SK-N-SH treated with all-trans-retinoic acid at 6 μM for 48 hours (cell line): ENCODE data around the gene ARID1B.

ENCODE experiments used
- ATAC-seq: fragments of 200-7000 bp; cut with Tn5 transposase; 3 replicates; pipeline ENCODE4 v1.9.1; 2020; ENCODE audit warnings: mild to moderate bottlenecking, moderate library complexity
- ARNTL ChIP-seq: fragments of 450-650 bp; formaldehyde crosslinking; IDR thresholded peaks from 2 replicates; pipeline ENCODE4 v1.5.0; 2020; ENCODE audit warnings: low read depth, mild to moderate bottlenecking, moderate library complexity, borderline replicate concordance
- BACH2 ChIP-seq: fragments of 250-450 bp; sonication (Bioruptor Pico); IDR thresholded peaks from 2 replicates; pipeline ENCODE4 v1.9.0; 2021; ENCODE audit warnings: mild to moderate bottlenecking, borderline replicate concordance
- CSDC2 ChIP-seq: fragments of 250-450 bp; sonication (Bioruptor Pico); IDR thresholded peaks from 2 replicates; pipeline ENCODE4 v1.5.0; 2020; ENCODE audit warnings: mild to moderate bottlenecking, moderate library complexity
- ESRRG ChIP-seq: fragments of 250-450 bp; sonication (Bioruptor Pico); IDR thresholded peaks from 2 replicates; pipeline ENCODE4 v1.6.1; 2021; ENCODE audit warnings: mild to moderate bottlenecking
- GLIS3 ChIP-seq: fragments of 250-450 bp; sonication (Bioruptor Pico); IDR thresholded peaks from 2 replicates; pipeline ENCODE4 v1.5.0; 2020; ENCODE audit warnings: mild to moderate bottlenecking, moderate library complexity
- ISL1 ChIP-seq: fragments of 250-450 bp; sonication (Bioruptor Pico); IDR thresholded peaks from 2 replicates; pipeline ENCODE4 v2.1.2; 2022; ENCODE audit warnings: mild to moderate bottlenecking, moderate library complexity
- OSR1 ChIP-seq: fragments of 250-450 bp; sonication (Bioruptor Pico); IDR thresholded peaks from 2 replicates; pipeline ENCODE4 v1.8.0; 2022; ENCODE audit warnings: moderate library complexity, mild to moderate bottlenecking, inconsistent platforms
- PPARA ChIP-seq: fragments of 250-450 bp; sonication (Bioruptor Pico); IDR thresholded peaks from 2 replicates; pipeline ENCODE4 v1.5.0; 2020; ENCODE audit warnings: mild to moderate bottlenecking, borderline replicate concordance
- RARB ChIP-seq: fragments of 250-450 bp; sonication (Bioruptor Pico); IDR thresholded peaks from 2 replicates; pipeline ENCODE4 v1.8.0; 2021; ENCODE audit warnings: mild to moderate bottlenecking, moderate library complexity
- SNAI2 ChIP-seq: fragments of 250-450 bp; sonication (Bioruptor Pico); IDR thresholded peaks from 2 replicates; pipeline ENCODE4 v1.5.0; 2020; ENCODE audit warnings: mild to moderate bottlenecking, moderate library complexity
- TOX ChIP-seq: fragments of 250-450 bp; sonication (Bioruptor Pico); IDR thresholded peaks from 2 replicates; pipeline ENCODE4 v1.8.0; 2021; ENCODE audit warnings: mild to moderate bottlenecking, moderate library complexity, borderline replicate concordance
- ZC3H10 ChIP-seq: fragments of 250-450 bp; sonication (Bioruptor Pico); IDR thresholded peaks from 2 replicates; pipeline ENCODE4 v1.5.1; 2021; ENCODE audit warnings: mild to moderate bottlenecking, moderate library complexity
- ZFP30 ChIP-seq: fragments of 450-650 bp; formaldehyde crosslinking; IDR thresholded peaks from 2 replicates; pipeline ENCODE4 v1.5.0; 2022; ENCODE audit warnings: mild to moderate bottlenecking, moderate library complexity
- ZNF565 ChIP-seq: fragments of 450-650 bp; formaldehyde crosslinking; conservative IDR thresholded peaks from 2 replicates; pipeline ENCODE4 v1.5.0; 2020; ENCODE audit warnings: low read depth, mild to moderate bottlenecking, moderate library complexity
- ZNF70 ChIP-seq: fragments of 450-650 bp; formaldehyde crosslinking; IDR thresholded peaks from 2 replicates; pipeline ENCODE4 v1.5.0; 2020; ENCODE audit warnings: mild to moderate bottlenecking, moderate library complexity
- ZNF8 ChIP-seq: fragments of 450-650 bp; formaldehyde crosslinking; IDR thresholded peaks from 2 replicates; pipeline ENCODE4 v1.5.0; 2020; ENCODE audit warnings: mild to moderate bottlenecking, moderate library complexity
- TF ChIP-seq, protein P1 (sequence below): fragments of 250-450 bp; sonication (Bioruptor Pico); IDR thresholded peaks from 2 replicates; pipeline ENCODE4 v1.5.0; 2020; ENCODE audit warnings: mild to moderate bottlenecking, moderate library complexity
- TF ChIP-seq, protein P2 (sequence below): fragments of 250-450 bp; sonication (Bioruptor Pico); IDR thresholded peaks from 2 replicates; pipeline ENCODE4 v1.5.1; 2020; ENCODE audit warnings: low read depth, mild to moderate bottlenecking, moderate library complexity
- TF ChIP-seq, protein P3 (sequence below): fragments of 250-450 bp; sonication (Bioruptor Pico); IDR thresholded peaks from 2 replicates; pipeline ENCODE4 v1.8.0; 2021; ENCODE audit warnings: low read depth, mild to moderate bottlenecking, moderate library complexity, borderline replicate concordance
- TF ChIP-seq, protein P4 (sequence below): fragments of 250-450 bp; sonication (Bioruptor Pico); IDR thresholded peaks from 2 replicates; pipeline ENCODE4 v1.8.0; 2020; ENCODE audit warnings: mild to moderate bottlenecking, moderate library complexity, borderline replicate concordance

Gene ARID1B

DNA sequence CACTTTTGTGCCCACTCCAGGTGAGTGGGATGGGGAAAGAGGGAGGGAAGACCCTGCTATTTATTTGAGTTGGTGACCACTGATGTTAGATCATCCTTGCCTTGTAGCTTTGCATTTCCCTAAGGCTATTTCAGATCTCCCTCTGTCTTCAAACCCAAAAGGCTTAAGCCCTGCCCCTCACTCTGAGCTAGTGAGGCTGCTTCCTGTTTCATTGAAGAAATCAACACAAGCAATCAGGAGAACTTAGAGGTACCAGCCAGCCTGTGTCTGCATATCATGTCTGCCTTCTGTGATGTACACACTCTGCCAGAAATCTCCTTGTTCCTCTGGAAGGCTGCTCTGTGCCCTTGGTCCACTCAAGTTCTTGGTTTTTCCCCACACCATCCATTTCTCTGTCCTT lies 135.3 kb downstream of the ARID1B start:
- TF ChIP-seq PPARA (CRISPR knock-in tag), result no peak
- TF ChIP-seq RARB, result no peak
- TF ChIP-seq, protein P1, sequence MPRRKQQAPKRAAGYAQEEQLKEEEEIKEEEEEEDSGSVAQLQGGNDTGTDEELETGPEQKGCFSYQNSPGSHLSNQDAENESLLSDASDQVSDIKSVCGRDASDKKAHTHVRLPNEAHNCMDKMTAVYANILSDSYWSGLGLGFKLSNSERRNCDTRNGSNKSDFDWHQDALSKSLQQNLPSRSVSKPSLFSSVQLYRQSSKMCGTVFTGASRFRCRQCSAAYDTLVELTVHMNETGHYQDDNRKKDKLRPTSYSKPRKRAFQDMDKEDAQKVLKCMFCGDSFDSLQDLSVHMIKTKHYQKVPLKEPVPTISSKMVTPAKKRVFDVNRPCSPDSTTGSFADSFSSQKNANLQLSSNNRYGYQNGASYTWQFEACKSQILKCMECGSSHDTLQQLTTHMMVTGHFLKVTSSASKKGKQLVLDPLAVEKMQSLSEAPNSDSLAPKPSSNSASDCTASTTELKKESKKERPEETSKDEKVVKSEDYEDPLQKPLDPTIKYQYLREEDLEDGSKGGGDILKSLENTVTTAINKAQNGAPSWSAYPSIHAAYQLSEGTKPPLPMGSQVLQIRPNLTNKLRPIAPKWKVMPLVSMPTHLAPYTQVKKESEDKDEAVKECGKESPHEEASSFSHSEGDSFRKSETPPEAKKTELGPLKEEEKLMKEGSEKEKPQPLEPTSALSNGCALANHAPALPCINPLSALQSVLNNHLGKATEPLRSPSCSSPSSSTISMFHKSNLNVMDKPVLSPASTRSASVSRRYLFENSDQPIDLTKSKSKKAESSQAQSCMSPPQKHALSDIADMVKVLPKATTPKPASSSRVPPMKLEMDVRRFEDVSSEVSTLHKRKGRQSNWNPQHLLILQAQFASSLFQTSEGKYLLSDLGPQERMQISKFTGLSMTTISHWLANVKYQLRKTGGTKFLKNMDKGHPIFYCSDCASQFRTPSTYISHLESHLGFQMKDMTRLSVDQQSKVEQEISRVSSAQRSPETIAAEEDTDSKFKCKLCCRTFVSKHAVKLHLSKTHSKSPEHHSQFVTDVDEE (CRISPR knock-in tag), result no peak
- TF ChIP-seq, protein P2, sequence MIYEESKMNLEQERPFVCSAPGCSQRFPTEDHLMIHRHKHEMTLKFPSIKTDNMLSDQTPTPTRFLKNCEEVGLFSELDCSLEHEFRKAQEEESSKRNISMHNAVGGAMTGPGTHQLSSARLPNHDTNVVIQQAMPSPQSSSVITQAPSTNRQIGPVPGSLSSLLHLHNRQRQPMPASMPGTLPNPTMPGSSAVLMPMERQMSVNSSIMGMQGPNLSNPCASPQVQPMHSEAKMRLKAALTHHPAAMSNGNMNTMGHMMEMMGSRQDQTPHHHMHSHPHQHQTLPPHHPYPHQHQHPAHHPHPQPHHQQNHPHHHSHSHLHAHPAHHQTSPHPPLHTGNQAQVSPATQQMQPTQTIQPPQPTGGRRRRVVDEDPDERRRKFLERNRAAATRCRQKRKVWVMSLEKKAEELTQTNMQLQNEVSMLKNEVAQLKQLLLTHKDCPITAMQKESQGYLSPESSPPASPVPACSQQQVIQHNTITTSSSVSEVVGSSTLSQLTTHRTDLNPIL (CRISPR knock-in tag), result no peak
- TF ChIP-seq ISL1 (CRISPR knock-in tag), result no peak
- no peak for TF ChIP-seq ZFP30 (CRISPR knock-in tag)
- no peak for TF ChIP-seq ZNF8 (CRISPR knock-in tag)
- TF ChIP-seq ZC3H10 (CRISPR knock-in tag), result no peak
- TF ChIP-seq, protein P3, sequence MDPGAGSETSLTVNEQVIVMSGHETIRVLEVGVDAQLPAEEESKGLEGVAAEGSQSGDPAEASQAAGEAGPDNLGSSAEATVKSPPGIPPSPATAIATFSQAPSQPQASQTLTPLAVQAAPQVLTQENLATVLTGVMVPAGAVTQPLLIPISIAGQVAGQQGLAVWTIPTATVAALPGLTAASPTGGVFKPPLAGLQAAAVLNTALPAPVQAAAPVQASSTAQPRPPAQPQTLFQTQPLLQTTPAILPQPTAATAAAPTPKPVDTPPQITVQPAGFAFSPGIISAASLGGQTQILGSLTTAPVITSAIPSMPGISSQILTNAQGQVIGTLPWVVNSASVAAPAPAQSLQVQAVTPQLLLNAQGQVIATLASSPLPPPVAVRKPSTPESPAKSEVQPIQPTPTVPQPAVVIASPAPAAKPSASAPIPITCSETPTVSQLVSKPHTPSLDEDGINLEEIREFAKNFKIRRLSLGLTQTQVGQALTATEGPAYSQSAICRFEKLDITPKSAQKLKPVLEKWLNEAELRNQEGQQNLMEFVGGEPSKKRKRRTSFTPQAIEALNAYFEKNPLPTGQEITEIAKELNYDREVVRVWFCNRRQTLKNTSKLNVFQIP (CRISPR knock-in tag), result no peak
- TF ChIP-seq ESRRG (CRISPR knock-in tag), result no peak
- TF ChIP-seq GLIS3 (CRISPR knock-in tag), result no peak
- ATAC-seq, result peak; percentile 26; the same call in 1 of the 3 replicates

DNA sequence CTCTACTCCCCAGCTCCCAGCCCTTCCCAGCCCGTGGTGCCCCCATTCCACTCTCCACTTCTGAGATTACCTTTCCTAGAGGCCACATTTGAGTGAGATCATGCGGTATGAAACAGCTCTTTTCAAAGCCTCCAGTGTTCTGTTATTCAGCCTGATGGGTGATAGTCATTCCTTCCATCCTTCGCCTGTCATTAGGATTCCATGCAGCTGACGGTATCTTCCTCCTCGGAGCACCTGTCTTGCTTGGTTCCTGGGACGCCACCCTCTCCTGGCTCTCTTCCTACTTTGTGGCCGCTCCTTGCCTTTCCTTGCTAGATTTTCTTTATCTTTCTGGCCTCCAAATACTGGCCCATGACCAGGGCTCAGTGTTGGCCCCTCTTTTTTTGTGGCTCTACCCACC lies 137.0 kb downstream of the ARID1B start:
- no peak for ATAC-seq
- TF ChIP-seq ESRRG (CRISPR knock-in tag), result no peak

DNA sequence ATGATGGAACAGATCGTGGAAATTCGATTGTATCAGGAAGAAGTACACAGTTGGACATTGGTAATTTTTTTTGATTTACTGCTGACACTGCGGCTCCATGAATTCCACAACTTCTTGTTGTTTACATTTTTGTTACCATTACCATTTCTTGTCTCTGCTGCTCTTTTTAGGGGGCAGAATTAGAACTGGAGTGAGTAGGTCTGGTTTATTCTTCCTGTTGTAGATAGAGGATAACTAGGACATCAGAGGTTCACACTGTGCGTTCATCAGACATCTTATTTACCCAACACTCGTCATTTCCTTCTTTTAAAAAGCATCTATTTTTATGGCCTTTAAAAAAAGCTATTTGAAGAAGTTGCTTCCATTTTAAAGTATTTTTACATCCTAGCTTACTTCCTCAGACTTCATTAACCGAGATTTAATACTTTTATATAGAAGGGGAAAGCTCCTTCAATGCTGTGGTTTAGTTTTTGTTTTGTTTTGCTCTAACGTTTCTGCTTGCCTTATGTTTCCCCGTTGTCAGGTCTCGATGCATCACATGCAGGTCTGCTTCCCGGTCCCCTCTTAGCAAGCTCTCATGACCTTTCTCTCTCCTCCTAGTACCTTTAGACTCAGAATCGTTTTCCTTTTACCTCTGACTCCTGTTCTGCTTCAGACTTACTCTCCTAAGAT lies 139.1 kb downstream of the ARID1B start:
- ATAC-seq, result no peak
- TF ChIP-seq, protein P3 (CRISPR knock-in tag), result no peak
- TF ChIP-seq ARNTL (no peak), ISL1 (CRISPR knock-in tag) (no peak), ZNF8 (CRISPR knock-in tag) (no peak), ESRRG (CRISPR knock-in tag) (no peak), ZFP30 (CRISPR knock-in tag) (no peak), PPARA (CRISPR knock-in tag) (no peak), CSDC2 (CRISPR knock-in tag) (no peak), TOX (no peak), ZC3H10 (CRISPR knock-in tag) (no peak), SNAI2 (no peak)
- TF ChIP-seq, protein P4, sequence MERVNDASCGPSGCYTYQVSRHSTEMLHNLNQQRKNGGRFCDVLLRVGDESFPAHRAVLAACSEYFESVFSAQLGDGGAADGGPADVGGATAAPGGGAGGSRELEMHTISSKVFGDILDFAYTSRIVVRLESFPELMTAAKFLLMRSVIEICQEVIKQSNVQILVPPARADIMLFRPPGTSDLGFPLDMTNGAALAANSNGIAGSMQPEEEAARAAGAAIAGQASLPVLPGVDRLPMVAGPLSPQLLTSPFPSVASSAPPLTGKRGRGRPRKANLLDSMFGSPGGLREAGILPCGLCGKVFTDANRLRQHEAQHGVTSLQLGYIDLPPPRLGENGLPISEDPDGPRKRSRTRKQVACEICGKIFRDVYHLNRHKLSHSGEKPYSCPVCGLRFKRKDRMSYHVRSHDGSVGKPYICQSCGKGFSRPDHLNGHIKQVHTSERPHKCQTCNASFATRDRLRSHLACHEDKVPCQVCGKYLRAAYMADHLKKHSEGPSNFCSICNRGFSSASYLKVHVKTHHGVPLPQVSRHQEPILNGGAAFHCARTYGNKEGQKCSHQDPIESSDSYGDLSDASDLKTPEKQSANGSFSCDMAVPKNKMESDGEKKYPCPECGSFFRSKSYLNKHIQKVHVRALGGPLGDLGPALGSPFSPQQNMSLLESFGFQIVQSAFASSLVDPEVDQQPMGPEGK, result no peak
- TF ChIP-seq, protein P2 (CRISPR knock-in tag), result no peak

DNA sequence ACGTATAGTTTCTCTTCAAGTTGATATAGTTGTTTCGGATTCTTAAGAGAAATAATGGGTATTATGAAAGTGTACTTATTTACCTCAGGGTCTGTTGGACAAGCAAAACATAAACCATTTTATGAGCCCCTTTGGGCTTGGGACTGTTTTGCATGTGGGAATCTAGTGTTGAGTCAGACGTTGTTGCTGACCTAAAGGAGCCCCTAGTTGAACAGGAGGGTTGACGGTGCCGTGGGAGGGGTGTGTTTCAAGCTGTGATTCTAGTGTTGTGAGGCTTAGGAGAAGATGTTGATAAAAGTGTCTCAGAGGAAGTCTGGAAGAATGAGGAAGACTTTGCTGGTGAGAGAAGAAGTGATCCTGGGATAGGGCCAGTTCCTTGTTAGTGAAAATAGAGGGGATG lies 140.0 kb downstream of the ARID1B start:
- no peak for ATAC-seq
- TF ChIP-seq ZNF565 (no peak), ESRRG (CRISPR knock-in tag) (no peak), OSR1 (CRISPR knock-in tag) (no peak), BACH2 (CRISPR knock-in tag) (no peak), PPARA (CRISPR knock-in tag) (no peak), ISL1 (CRISPR knock-in tag) (no peak), ARNTL (no peak), ZFP30 (CRISPR knock-in tag) (no peak), ZNF70 (CRISPR knock-in tag) (no peak)
- TF ChIP-seq, protein P1 (CRISPR knock-in tag), result no peak
